Neural progenitor cell (in vitro differentiated cells): Measurements from ENCODE around the gene EED. TPM values are rescaled to one million over a fixed set of nuclear protein-coding genes. Genes with fewer than 3 reads are reported as not detected.

ENCODE experiments used
- DNase-seq: peaks from one replicate; pipeline ENCODE4 v3.0.0-alpha.2; 2016; ENCODE audit warnings: low spot score
- H2AFZ ChIP-seq: fragments of 200-600 bp; sonication (generic); replicated peaks from 2 replicates; pipeline ENCODE4 v1.6.1; 2016; ENCODE audit warnings: antibody characterized with exemption
- H3F3A ChIP-seq: fragments of 200-600 bp; sonication (generic); 2 replicates; pipeline ENCODE4 v1.6.1; 2016; ENCODE audit warnings: antibody characterized with exemption, low read depth
- H3K27ac ChIP-seq: fragments of 200-600 bp; sonication (generic); 2 replicates; pipeline ENCODE4 v1.5.1; 2016; ENCODE audit warnings: mild to moderate bottlenecking
- H3K27me3 ChIP-seq: fragments of 200-600 bp; sonication (generic); 2 replicates; pipeline ENCODE4 v1.6.1; 2016; ENCODE audit warnings: mild to moderate bottlenecking, moderate library complexity
- H3K36me3 ChIP-seq: fragments of 200-600 bp; sonication (generic); 2 replicates; pipeline ENCODE4 v1.5.1; 2016
- H3K4me1 ChIP-seq: fragments of 200-600 bp; sonication (generic); 2 replicates; pipeline ENCODE4 v1.6.1; 2016; ENCODE audit warnings: mixed run types
- H3K4me2 ChIP-seq: fragments of 200-600 bp; sonication (generic); 2 replicates; pipeline ENCODE4 v1.6.1; 2016
- H3K4me3 ChIP-seq: fragments of 200-600 bp; sonication (generic); 2 replicates; pipeline ENCODE4 v1.5.1; 2016
- H3K79me2 ChIP-seq: fragments of 200-600 bp; sonication (generic); 2 replicates; pipeline ENCODE4 v1.6.1; 2016; ENCODE audit warnings: low read depth
- H3K9ac ChIP-seq: fragments of 200-600 bp; sonication (generic); 2 replicates; pipeline ENCODE4 v1.6.1; 2016
- H3K9me3 ChIP-seq: fragments of 200-600 bp; sonication (generic); 2 replicates; pipeline ENCODE4 v1.5.1; 2016; ENCODE audit warnings: low read depth
- H4K20me1 ChIP-seq: fragments of 200-600 bp; sonication (generic); 2 replicates; pipeline ENCODE4 v1.6.1; 2016; ENCODE audit warnings: low read depth
- H3K27ac Mint-ChIP-seq: 3 replicates; pipeline ENCODE4 v1.8.0; 2021; ENCODE audit warnings: mixed read lengths
- H3K27me3 Mint-ChIP-seq: 2 replicates; pipeline ENCODE4 v1.8.0; 2022; ENCODE audit warnings: low read depth, mild to moderate bottlenecking, inconsistent platforms, moderate library complexity, mixed read lengths; ENCODE audit not compliant: insufficient read depth
- H3K36me3 Mint-ChIP-seq: 3 replicates; pipeline ENCODE4 v1.8.0; 2021; ENCODE audit warnings: mixed read lengths
- H3K4me1 Mint-ChIP-seq: 3 replicates; pipeline ENCODE4 v1.8.0; 2021; ENCODE audit warnings: mixed read lengths
- H3K4me3 Mint-ChIP-seq: 3 replicates; pipeline ENCODE4 v1.8.0; 2021; ENCODE audit warnings: mild to moderate bottlenecking, moderate library complexity, mixed read lengths
- H3K9me3 Mint-ChIP-seq: 3 replicates; pipeline ENCODE4 v1.8.0; 2020; ENCODE audit warnings: mixed read lengths
- CTCF ChIP-seq: fragments of 200-600 bp; sonication (generic); IDR thresholded peaks from 2 replicates; pipeline ENCODE4 v1.5.1; 2017; ENCODE audit warnings: antibody characterized with exemption, mild to moderate bottlenecking
- EZH2 ChIP-seq: fragments of 200-600 bp; sonication (generic); IDR thresholded peaks from 2 replicates; pipeline ENCODE4 v1.6.1; 2017; ENCODE audit warnings: antibody characterized with exemption, mild to moderate bottlenecking, moderate library complexity
- EZH2phosphoT487 ChIP-seq: fragments of 200-600 bp; sonication (generic); IDR thresholded peaks from 2 replicates; pipeline ENCODE4 v1.6.1; 2017; ENCODE audit warnings: antibody characterized with exemption
- total RNA-seq: library from RNA; depleted of rRNA; stranded (reverse); fragments of >200 nt; gene quantifications from 2 replicates; pipeline ENCODE4 v1.2.3, GENCODE V29; 2015; ENCODE audit warnings: low replicate concordance

The EED gene
- total RNA-seq, 1 donor from 2014 or later: 64.9 TPM

- H3K79me2 ChIP-seq: no peaks in the 10 kb centered on the region
- TF ChIP-seq CTCF: no peak
- TF ChIP-seq EZH2: no peak
- no peak for TF ChIP-seq EZH2phosphoT487
- H3K9me3 Mint-ChIP-seq: no peaks in the 10 kb centered on the region
- no peak overlapping the region for H3K4me3 Mint-ChIP-seq
- no peak overlapping the region for H3K4me3 ChIP-seq
- no peak overlapping the region for H2AFZ ChIP-seq
- peaks cover 6% of the 10 kb centered on the region for H3K4me1 Mint-ChIP-seq
- no peaks in the 10 kb centered on the region for H3K4me1 ChIP-seq
- no peaks in the 10 kb centered on the region for H3K36me3 Mint-ChIP-seq
- no peak overlapping the region for H3K27ac Mint-ChIP-seq
- no peaks in the 10 kb centered on the region for H3F3A ChIP-seq
- H3K9me3 ChIP-seq: no peaks in the 10 kb centered on the region
- no peaks in the 10 kb centered on the region for H4K20me1 ChIP-seq
- no peaks in the 10 kb centered on the region for H3K27me3 Mint-ChIP-seq
- peaks cover 21% of the 10 kb centered on the region for H3K27me3 ChIP-seq
- DNase-seq: no peak
- H3K4me2 ChIP-seq: no peak overlapping the region
- H3K9ac ChIP-seq: no peak overlapping the region
- no peaks in the 10 kb centered on the region for H3K36me3 ChIP-seq
- H3K27ac ChIP-seq: no peak overlapping the region
Measured at GRCh38 chr11:86196913-86197312, 47.6 kb upstream of the EED start.

GRCh38 chr11:86197448-86197847 lies 47.1 kb upstream of the EED start:
- Histone ChIP-seq H3K27ac (no peak overlapping the region), H3K4me1 (peaks cover 3% of the 10 kb centered on the region), H3K9ac (no peak overlapping the region), H3K4me2 (no peak overlapping the region), H3F3A (no peaks in the 10 kb centered on the region), H3K27me3 (peaks cover 27% of the 10 kb centered on the region), H3K36me3 (no peaks in the 10 kb centered on the region), H2AFZ (no peak overlapping the region), H3K4me3 (no peak overlapping the region), H3K79me2 (no peaks in the 10 kb centered on the region), H4K20me1 (no peaks in the 10 kb centered on the region), H3K9me3 (no peaks in the 10 kb centered on the region)
- H3K27me3 Mint-ChIP-seq: no peaks in the 10 kb centered on the region
- no peak for DNase-seq
- no peaks in the 10 kb centered on the region for H3K36me3 Mint-ChIP-seq
- TF ChIP-seq CTCF (no peak), EZH2phosphoT487 (no peak), EZH2 (no peak)
- H3K4me1 Mint-ChIP-seq: peaks cover 6% of the 10 kb centered on the region
- no peak overlapping the region for H3K27ac Mint-ChIP-seq
- no peaks in the 10 kb centered on the region for H3K9me3 Mint-ChIP-seq
- no peak overlapping the region for H3K4me3 Mint-ChIP-seq

GRCh38 chr11:86198139-86198538 lies 46.4 kb upstream of the EED start:
- H3F3A ChIP-seq: no peaks in the 10 kb centered on the region
- H3K9me3 Mint-ChIP-seq: no peaks in the 10 kb centered on the region
- TF ChIP-seq CTCF: no peak
- no peak for TF ChIP-seq EZH2phosphoT487
- no peak for TF ChIP-seq EZH2

More at GRCh38 chr11:86198139-86198538, 46.4 kb upstream of the EED start:
- H3K79me2 ChIP-seq: no peaks in the 10 kb centered on the region
- Mint-ChIP-seq H3K4me1 (peaks cover 6% of the 10 kb centered on the region), H3K27me3 (no peaks in the 10 kb centered on the region), H3K27ac (no peak overlapping the region), H3K36me3 (no peaks in the 10 kb centered on the region), H3K4me3 (no peak overlapping the region)
- H3K4me3 ChIP-seq: no peak overlapping the region
- no peak for DNase-seq
- H3K27ac ChIP-seq: no peak overlapping the region
- H4K20me1 ChIP-seq: no peaks in the 10 kb centered on the region
- H3K36me3 ChIP-seq: no peaks in the 10 kb centered on the region
- H3K27me3 ChIP-seq: peaks cover 29% of the 10 kb centered on the region
- H3K4me1 ChIP-seq: peaks cover 3% of the 10 kb centered on the region
- no peak overlapping the region for H3K9ac ChIP-seq
- H2AFZ ChIP-seq: no peak overlapping the region
- H3K9me3 ChIP-seq: no peaks in the 10 kb centered on the region
- no peak overlapping the region for H3K4me2 ChIP-seq
